Measurements from ENCODE around the gene HIP1.

GRCh38 chr7:75601539-75601938, 137.2 kb downstream of the HIP1 start:
- TF ChIP-seq CTCF (IDR thresholded peaks at IDR 0.05; ENCODE audit: low read depth, low read length, poor library complexity, severe bottlenecking): no peak
- TF ChIP-seq EZH2phosphoT487 (IDR thresholded peaks at IDR 0.05; ENCODE audit: borderline replicate concordance, low read length): no peak
